Pancreas (tissue), 10 donors: ENCODE measurements around the gene UBE4A. TPM values are rescaled to one million over a fixed set of nuclear protein-coding genes. Genes with fewer than 3 reads are reported as not detected.

ENCODE experiments used
- ATAC-seq, 4 donors: fragments of 200-7000 bp; cut with Tn5 transposase; one replicate each; pipeline versions ENCODE4 v1.8.0 to v1.9.1; 2020; ENCODE audit warnings: mild to moderate bottlenecking in 4 of 4, moderate library complexity in 4 of 4
- DNase-seq, 6 donors: peaks; one replicate each; pipeline ENCODE4 v3.0.0-alpha.2; 2020
- FAIRE-seq: peaks from 2 replicates; lab custom pipeline; 2012; peaks lifted over from hg19 to GRCh38; lab: Jason Lieb, UNC
- H3K27ac ChIP-seq, 4 donors: fragments of 200-600 bp; sonication (generic); 1 replicate in 3 of 4; 2 replicates in 1 of 4; pipeline versions ENCODE4 v1.5.0 to v1.8.0; 2020
- H3K27me3 ChIP-seq, 4 donors: fragments of 200-600 bp; one replicate each; pipeline ENCODE4 v1.8.0; 2021
- H3K36me3 ChIP-seq, 3 donors: fragments of 200-600 bp; sonication (generic) in 1 of 3; one replicate each; pipeline versions ENCODE4 v1.5.0 to v1.8.0; 2020 to 2021
- H3K4me1 ChIP-seq, 3 donors: fragments of 200-600 bp; one replicate each; pipeline ENCODE4 v1.8.0; 2021
- H3K4me3 ChIP-seq, 4 donors: fragments of 200-600 bp; sonication (generic) in 2 of 4; one replicate each; pipeline versions ENCODE4 v1.5.0 to v1.8.0; 2020 to 2021
- H3K9me3 ChIP-seq, 4 donors: fragments of 200-600 bp; one replicate each; pipeline ENCODE4 v1.8.0; 2021
- WGBS, 2 donors: extraction: QIAGEN DNeasy Blood & Tissue Kit; methylation state at CpG; one replicate each; pipeline ENCODE4 v1.1.7; 2013; 5-methylcytosine and 5-hydroxymethylcytosine counted together
- intact Hi-C, 3 donors: fragments of 100-400 bp; cut with DNase I; formaldehyde crosslinking; loops; one replicate each; pipeline versions ENCODE4 v1.11.1 to v1.14.2; 2022
- polyA plus RNA-seq, 2 donors: library from polyadenylated mRNA; stranded (reverse); fragments of 200-250 nt; gene quantifications; one replicate each; pipeline ENCODE4 v1.2.3, GENCODE V29; 2013
- total RNA-seq, 6 donors: library from RNA; stranded (reverse); fragmentation: NEBNext Ultra II Directional in 4 of 6; extraction: Animal tissue kit (Norgen Biotek cat#: 25700) in 4 of 6; gene quantifications; one replicate each; pipeline versions ENCODE4 v1.2.1 to v1.2.4, GENCODE V29; 2021 to 2023
- TF ChIP-seq, protein P1 (sequence below), 4 donors: fragments of 200-600 bp; sonication (generic) in 3 of 4; IDR thresholded peaks; one replicate each; pipeline versions ENCODE4 v1.5.0 to v1.8.0; 2021; ENCODE audit warnings: antibody characterized with exemption in 4 of 4
- donor health status: healthy with polysubstance abuse.
- donor health status: DM: no; HTN: no; CAD: no; lungs with moderate emphysema.
- donor health status: DM: no; HTN: no; CAD: no.
- donor health status: control.
- donor health status: control.
- donor health status: Bipolar disorder and iron deficiency.
- donor health status: DM: yes; HTN: yes; CAD: no.
- donor health status: DM: no; HTN: no; CAD: no.
- donor health status: DM: no; HTN: no; CAD: no.
- donor health status: DM: yes; HTN: yes; CAD: no.

The UBE4A gene
- total and polyA plus RNA-seq, 8 donors: 14.2 to 28.9 (median 21.0) TPM

DNA sequence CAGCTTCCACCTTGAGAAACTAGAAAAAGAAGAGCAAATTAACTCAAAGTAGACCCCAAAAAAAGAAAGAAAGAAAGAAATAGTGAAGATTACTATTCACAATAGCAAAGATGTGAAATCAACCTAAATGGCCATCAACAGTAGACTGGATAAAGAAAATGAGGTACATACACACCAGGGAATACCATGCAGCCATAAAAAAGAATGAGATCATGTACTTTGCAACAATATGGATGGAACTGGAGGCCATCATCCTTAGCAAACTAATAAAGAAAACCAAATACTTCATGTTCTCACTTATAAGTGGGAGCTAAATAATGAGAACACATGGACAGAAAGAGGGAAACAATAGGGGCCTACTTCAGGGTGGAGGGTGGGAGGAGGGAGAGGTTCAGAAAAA lies 30.7 kb upstream of the UBE4A start:
- Histone ChIP-seq H3K27ac (no peak overlapping the region), H3K4me1 (no peaks in the 10 kb centered on the region), H3K9me3 (no peaks in the 10 kb centered on the region), H3K27me3 (no peaks in the 10 kb centered on the region), H3K36me3 (no peaks in the 10 kb centered on the region), H3K4me3 (no peak overlapping the region)
- FAIRE-seq (no peak), DNase-seq (no peak), ATAC-seq (no peak)
- TF ChIP-seq, protein P1, sequence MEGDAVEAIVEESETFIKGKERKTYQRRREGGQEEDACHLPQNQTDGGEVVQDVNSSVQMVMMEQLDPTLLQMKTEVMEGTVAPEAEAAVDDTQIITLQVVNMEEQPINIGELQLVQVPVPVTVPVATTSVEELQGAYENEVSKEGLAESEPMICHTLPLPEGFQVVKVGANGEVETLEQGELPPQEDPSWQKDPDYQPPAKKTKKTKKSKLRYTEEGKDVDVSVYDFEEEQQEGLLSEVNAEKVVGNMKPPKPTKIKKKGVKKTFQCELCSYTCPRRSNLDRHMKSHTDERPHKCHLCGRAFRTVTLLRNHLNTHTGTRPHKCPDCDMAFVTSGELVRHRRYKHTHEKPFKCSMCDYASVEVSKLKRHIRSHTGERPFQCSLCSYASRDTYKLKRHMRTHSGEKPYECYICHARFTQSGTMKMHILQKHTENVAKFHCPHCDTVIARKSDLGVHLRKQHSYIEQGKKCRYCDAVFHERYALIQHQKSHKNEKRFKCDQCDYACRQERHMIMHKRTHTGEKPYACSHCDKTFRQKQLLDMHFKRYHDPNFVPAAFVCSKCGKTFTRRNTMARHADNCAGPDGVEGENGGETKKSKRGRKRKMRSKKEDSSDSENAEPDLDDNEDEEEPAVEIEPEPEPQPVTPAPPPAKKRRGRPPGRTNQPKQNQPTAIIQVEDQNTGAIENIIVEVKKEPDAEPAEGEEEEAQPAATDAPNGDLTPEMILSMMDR (IDR thresholded peaks at IDR 0.05): no peak
- intact Hi-C loops: no loop called here

DNA sequence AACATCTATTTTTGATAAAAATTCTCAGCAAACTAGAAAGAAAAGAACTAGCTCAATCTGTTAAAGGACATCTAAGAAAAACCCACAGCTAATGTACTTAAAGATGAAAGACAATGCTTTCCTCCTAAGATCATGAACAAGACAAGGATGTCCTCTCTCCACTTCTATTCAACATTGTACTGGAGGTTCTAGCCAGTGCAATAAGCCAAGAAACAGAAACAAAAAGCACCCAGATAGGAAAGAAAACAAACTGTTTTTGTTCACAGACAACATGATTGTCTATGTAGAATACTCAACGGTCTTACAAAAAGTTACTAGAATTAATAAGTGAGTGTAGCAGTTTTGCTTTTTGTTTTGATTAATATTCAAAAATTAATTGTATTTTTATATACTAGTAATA lies 24.7 kb upstream of the UBE4A start:
- ATAC-seq (no peak), FAIRE-seq (no peak), DNase-seq (no peak)
- H3K27me3 ChIP-seq: no peaks in the 10 kb centered on the region
- no peaks in the 10 kb centered on the region for H3K9me3 ChIP-seq
- no peaks in the 10 kb centered on the region for H3K36me3 ChIP-seq
- H3K27ac ChIP-seq: no peak overlapping the region
- TF ChIP-seq, protein P1 (IDR thresholded peaks at IDR 0.05): no peak
- intact Hi-C loops: no loop called here
- H3K4me3 ChIP-seq: no peak overlapping the region
- WGBS, 2 donors: 76% methylated on average over 1 of the region's 1 CpG
- H3K4me1 ChIP-seq: no peaks in the 10 kb centered on the region

DNA sequence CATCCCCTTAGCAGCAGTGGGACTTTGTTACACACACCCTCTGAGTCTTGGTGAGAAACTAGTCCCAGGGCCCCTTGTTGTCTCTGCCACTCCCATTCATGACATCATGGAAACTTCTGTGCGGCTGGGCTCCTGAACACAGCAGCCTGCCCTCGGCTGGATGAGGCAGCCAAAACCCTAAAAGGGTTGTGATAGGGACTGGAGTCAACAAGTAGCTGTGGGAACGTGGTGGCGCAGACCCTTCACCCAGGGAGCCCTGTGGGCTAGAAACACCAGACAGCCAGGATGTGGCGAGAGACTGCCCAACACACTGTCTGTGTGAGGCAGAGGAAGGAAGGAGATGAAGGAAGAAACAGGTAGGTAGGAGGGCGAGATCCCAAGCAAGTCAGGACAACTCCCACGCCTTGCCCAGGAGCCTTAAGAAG lies 20.8 kb upstream of the UBE4A start:
- TF ChIP-seq, protein P1 (IDR thresholded peaks at IDR 0.05): no peak
- FAIRE-seq: no peak
- H3K27me3 ChIP-seq: no peaks in the 10 kb centered on the region
- no peaks in the 10 kb centered on the region for H3K9me3 ChIP-seq
- no peaks in the 10 kb centered on the region for H3K36me3 ChIP-seq
- H3K4me1 ChIP-seq: no peaks in the 10 kb centered on the region
- intact Hi-C loops: no loop called here
- no peak overlapping the region for H3K27ac ChIP-seq
- WGBS, 2 donors: 60% methylated on average over 7 of the region's 7 CpGs
- DNase-seq: no peak
- no peak overlapping the region for H3K4me3 ChIP-seq
- ATAC-seq: peak in 3 of 4 donors; percentile 21 to 44 (median 38)

DNA sequence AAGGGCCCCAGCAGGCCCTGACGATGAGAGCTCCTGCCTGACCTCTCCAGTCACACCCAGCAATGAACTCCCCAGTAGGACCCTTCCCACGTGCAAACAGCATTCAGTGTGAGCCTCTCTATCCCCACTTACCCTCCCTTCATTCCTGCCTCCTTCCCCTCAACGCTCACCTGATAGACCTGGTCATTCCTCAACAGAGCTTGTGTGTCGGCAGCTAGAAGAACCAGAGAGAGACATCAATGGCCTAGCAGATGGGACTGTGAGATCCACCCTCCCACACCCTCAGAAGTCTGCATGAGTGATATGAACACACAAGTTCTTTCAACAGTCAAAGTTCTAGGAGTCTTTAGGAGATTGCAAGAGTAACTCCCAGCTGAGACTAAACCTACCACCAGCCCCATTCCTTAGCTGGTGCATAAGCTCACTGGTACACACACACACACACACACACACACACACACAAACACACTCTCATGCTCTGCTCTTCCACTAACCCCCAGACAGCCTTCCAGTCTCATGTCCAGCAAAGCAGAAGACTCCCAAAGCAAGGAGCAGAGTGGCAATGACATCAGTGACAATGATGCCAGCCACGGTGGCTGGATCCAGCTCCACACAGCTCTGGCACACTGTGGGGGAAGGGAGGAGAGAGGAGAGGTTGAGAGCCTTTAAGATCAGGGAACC lies 20.0 kb upstream of the UBE4A start:
- no peaks in the 10 kb centered on the region for H3K36me3 ChIP-seq
- H3K27me3 ChIP-seq: no peaks in the 10 kb centered on the region
- TF ChIP-seq, protein P1 (IDR thresholded peaks at IDR 0.05): no peak
- ATAC-seq: no peak
- no peak for FAIRE-seq
- WGBS, 2 donors: 79 to 80% methylated on average over 5 of the region's 5 CpGs
- no peak overlapping the region for H3K4me3 ChIP-seq
- no peak for DNase-seq
- intact Hi-C loops: no loop called here
- H3K27ac ChIP-seq: no peak overlapping the region
- H3K4me1 ChIP-seq: no peaks in the 10 kb centered on the region
- no peaks in the 10 kb centered on the region for H3K9me3 ChIP-seq

DNA sequence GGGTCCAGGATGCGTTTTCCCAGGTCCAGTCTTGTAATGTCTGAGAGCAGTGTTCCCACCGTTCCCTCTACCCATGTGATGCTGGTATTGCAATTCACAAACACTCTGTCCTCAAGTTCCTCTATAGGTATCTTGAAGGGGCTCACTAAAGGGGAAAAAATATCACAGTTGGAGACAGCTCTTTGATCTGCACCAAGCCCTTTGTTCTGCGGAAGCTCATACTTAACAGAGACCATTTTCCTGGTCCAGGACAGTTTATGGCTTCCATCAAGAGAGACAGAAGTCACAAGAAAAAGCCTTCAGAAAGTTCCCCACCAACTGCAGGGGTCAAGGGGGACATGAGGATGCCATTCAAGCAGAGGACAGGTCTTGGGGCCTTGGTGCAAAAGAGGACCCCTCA lies 19.0 kb upstream of the UBE4A start:
- Histone ChIP-seq H3K4me1 (no peaks in the 10 kb centered on the region), H3K27ac (no peak overlapping the region), H3K36me3 (no peaks in the 10 kb centered on the region), H3K27me3 (no peaks in the 10 kb centered on the region), H3K9me3 (no peaks in the 10 kb centered on the region), H3K4me3 (no peak overlapping the region)
- FAIRE-seq: no peak
- ATAC-seq: no peak
- DNase-seq: no peak
- WGBS, 2 donors: 76 to 81% methylated on average over 3 of the region's 3 CpGs
- TF ChIP-seq, protein P1 (IDR thresholded peaks at IDR 0.05): no peak
- intact Hi-C loops: no loop called here
